GM13976 (cell line): ENCODE data around the gene PLXNA2.

Experiments
- DNase-seq: peaks from one replicate; pipeline ENCODE4 v3.0.0; 2012; ENCODE audit warnings: low spot score
- in situ Hi-C: fragments of 300-500 bp; cut with MboI; formaldehyde crosslinking; loops from one replicate; pipeline ENCODE4 v1.12.0; 2022; ENCODE audit warnings: low sequenced_read_pairs, mixed read lengths, inconsistent platforms; ENCODE audit not compliant: unreplicated experiment
- TF ChIP-seq, protein P1 (sequence below): IDR thresholded peaks from 2 replicates; pipeline ENCODE4 v1.5.1; 2012; ENCODE audit warnings: borderline replicate concordance, mild to moderate bottlenecking; ENCODE audit not compliant: insufficient read depth; ENCODE audit errors: extremely low read depth, missing control alignments, control extremely low read depth

The PLXNA2 gene

DNA sequence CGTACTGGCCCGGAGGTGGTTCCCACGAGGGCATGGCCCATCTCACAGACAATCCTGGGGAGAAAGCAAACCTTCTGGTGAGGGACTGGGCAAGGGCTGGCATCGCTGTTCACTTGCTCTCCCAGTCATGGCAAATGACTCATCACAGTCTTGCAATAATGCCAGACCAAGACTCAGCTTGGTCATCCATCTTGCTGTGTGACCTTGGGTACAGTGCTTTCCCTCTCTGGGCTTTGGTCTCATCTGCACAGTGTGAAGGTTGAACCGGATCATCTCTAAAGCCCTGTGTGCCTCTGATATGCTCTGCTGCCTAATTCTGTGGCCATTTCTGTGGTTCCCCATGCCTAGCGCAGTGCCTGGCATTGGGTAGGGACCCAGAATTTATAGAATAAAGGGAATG lies 189.7 kb downstream of the PLXNA2 start:
- in situ Hi-C loops = no loop called here
- TF ChIP-seq, protein P1, sequence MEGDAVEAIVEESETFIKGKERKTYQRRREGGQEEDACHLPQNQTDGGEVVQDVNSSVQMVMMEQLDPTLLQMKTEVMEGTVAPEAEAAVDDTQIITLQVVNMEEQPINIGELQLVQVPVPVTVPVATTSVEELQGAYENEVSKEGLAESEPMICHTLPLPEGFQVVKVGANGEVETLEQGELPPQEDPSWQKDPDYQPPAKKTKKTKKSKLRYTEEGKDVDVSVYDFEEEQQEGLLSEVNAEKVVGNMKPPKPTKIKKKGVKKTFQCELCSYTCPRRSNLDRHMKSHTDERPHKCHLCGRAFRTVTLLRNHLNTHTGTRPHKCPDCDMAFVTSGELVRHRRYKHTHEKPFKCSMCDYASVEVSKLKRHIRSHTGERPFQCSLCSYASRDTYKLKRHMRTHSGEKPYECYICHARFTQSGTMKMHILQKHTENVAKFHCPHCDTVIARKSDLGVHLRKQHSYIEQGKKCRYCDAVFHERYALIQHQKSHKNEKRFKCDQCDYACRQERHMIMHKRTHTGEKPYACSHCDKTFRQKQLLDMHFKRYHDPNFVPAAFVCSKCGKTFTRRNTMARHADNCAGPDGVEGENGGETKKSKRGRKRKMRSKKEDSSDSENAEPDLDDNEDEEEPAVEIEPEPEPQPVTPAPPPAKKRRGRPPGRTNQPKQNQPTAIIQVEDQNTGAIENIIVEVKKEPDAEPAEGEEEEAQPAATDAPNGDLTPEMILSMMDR = no peak
- DNase-seq = no peak

DNA sequence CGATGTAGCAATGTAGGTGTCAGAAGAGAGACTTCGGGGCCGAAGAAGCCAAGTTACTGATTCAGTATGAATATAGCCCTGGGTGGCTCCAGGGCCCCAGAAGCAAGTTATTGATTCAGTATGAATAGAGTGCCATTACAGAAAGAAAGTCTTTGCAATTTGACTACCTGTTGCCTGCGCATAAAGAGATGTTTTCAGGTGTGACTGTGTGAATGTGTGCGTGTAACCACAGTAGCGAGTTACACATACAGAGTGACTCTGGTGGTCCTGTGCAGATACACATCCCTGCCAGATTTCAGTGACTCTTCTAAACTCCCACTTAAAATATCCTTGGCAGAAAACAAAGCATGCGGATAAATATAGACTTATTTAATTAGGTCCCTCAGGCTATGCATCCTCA lies 190.5 kb downstream of the PLXNA2 start:
- in situ Hi-C loops = no loop called here
- DNase-seq = no peak
- TF ChIP-seq, protein P1 = no peak

DNA sequence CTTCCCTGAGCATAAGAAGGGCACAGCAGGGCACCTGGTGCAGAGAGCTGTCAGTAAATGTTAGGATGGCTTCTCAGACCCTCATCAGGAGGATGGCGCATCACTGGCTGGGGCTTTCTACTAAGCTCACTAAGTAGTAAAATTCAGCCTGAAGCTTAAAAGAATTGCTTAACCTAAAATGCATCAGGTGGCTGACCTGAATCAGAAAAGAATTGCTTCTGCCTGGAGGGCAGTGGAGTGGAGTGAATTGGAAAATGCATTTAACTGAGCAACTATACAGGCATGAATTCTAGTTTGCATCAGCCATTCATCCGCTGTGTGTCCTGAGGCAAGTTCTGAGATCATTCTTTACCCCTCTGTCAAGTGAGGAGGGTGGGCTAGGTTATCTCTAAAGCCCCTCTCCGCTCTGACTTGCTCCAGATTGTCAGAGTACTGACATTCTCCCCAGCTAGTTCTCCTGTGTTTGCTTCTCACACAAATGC lies 191.2 kb downstream of the PLXNA2 start:
- TF ChIP-seq, protein P1 = no peak
- DNase-seq = no peak
- in situ Hi-C loops = no loop called here

DNA sequence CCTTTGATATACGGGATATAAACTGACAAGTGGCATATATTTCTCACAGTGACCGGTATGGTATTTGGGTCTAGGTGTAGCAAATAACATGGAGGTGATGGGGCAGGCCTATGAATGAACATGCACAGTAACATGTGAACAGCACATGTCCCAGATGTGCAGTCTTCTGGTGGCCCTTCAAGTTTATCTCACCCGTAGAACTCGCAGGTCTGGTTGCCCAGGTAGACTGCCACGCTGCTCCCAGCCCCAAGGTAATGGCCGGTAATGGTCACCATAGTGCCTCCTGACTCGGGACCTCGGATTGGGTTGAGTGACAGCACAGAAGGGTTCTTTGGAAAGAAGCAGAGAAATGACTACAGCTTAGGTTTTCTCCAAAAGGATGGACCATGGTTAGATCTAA lies 192.0 kb downstream of the PLXNA2 start:
- in situ Hi-C loops = no loop called here
- TF ChIP-seq, protein P1 = no peak
- DNase-seq = no peak

DNA sequence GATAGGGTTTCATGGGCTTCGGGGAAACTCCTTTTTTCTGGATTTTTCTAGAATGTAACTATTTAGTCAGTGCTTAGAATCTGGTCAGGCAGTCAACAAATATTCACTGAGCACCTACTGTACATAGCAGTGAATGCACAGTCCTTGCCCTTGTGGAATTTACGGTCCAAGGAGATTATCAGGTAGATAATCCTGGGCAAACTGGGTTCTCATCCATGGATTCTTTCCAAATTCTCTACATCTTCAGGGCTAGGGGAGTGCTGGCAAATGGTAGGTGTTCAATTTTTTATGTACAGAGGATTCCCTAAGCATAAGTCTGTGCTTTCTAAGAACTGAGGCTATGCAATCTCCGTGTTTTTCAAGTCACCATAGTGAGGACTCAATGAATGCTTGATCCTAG lies 192.5 kb downstream of the PLXNA2 start:
- TF ChIP-seq, protein P1 = no peak
- in situ Hi-C loops = no loop called here
- DNase-seq = no peak

DNA sequence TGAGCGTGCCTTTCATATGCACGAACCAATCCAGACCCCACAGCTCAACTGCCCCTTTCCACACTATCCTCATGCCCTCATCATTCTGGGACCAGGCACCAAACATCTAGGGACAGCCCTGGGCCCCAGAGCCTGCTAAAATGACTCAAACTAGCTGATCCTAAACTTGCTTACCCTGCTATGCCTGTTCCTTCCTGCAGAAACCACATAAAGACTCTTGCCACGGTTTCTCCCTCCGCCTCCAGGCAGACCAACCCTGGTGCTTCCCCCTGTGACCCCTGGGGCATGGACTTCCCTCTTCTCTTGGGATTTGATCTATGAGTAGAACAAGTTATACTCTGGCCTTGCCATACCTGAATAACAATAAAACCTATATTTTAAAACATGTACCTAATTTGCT lies 195.3 kb downstream of the PLXNA2 start:
- DNase-seq = no peak
- TF ChIP-seq, protein P1 = no peak
- in situ Hi-C loops = no loop called here

DNA sequence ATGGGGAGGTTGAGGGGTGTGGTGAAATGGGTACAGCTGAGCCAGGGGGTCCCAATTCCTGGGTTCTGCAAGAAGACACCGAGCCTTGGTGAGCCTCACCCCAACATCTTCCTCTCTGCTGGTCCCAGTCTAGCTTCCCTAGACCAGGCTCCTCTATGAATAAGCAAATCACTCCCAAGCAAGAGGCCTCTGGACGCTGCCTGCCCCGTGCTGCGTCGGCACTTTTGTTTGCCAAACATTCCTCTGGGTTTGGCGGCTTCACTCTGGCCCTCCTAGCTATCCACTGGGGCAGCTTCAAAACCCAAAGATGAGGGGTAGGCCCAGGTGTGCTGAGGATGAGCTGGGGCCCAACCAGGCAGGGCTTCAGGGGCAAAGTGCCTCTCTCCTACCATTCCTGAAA lies 196.2 kb downstream of the PLXNA2 start:
- TF ChIP-seq, protein P1 = no peak
- in situ Hi-C loops = no loop called here
- DNase-seq = no peak
